Measurements from ENCODE around the gene XRCC3.

DNA sequence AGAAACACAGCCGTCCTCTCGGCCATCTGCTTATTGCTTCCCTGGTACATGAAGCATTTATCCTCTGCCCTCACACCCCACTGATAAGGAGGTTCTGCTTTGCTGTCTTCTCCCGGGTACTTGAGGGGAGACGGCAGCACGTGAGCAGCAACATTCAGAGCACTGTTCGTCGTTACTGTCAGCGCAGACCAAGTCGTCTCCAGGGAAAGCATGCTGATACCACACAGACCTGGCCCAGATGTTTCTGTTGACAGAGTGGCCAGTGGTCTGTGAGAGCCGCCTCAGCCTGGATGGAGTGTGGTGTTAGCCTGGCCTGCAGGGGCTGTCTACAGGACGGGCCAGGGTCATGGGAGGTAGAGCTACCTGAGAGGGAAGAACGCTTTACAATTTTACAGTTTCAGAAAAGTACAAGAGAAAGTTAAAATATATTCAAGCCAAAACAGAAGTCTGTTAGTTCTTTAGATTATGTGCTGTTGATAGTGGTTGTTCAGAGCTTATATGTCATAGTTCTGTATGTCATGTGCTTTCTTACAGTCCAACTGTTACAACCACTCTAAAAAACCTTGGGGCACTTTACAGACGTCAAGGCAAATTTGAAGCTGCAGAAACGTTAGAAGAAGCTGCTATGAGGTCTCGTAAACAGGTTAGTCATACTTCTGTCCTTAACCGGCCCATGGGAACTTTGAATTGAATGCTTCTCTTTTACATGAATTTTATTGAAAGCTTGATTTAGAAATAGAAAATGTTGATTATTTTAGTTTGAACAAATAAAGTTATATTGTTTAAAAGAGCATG, 38.2 kb downstream of the XRCC3 start:
- TF ChIP-seq, protein P1, sequence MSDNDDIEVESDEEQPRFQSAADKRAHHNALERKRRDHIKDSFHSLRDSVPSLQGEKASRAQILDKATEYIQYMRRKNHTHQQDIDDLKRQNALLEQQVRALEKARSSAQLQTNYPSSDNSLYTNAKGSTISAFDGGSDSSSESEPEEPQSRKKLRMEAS (IDR thresholded peaks at IDR 0.05): no peak
- TF ChIP-seq HDAC6 (IDR thresholded peaks at IDR 0.05; ENCODE audit: low read depth, low read length) (no peak), SAP30 (IDR thresholded peaks at IDR 0.05; ENCODE audit: insufficient read depth, insufficient replicate concordance, low read length) (no peak), POLR2A (IDR thresholded peaks at IDR 0.05; ENCODE audit: control extremely low read depth in 1 of 2, low read depth in 2 of 2, low read length in 2 of 2) (no peak), POLR2AphosphoS5 (IDR thresholded peaks at IDR 0.05; ENCODE audit: low read depth, low read length) (no peak)
- TF ChIP-seq, protein P2, sequence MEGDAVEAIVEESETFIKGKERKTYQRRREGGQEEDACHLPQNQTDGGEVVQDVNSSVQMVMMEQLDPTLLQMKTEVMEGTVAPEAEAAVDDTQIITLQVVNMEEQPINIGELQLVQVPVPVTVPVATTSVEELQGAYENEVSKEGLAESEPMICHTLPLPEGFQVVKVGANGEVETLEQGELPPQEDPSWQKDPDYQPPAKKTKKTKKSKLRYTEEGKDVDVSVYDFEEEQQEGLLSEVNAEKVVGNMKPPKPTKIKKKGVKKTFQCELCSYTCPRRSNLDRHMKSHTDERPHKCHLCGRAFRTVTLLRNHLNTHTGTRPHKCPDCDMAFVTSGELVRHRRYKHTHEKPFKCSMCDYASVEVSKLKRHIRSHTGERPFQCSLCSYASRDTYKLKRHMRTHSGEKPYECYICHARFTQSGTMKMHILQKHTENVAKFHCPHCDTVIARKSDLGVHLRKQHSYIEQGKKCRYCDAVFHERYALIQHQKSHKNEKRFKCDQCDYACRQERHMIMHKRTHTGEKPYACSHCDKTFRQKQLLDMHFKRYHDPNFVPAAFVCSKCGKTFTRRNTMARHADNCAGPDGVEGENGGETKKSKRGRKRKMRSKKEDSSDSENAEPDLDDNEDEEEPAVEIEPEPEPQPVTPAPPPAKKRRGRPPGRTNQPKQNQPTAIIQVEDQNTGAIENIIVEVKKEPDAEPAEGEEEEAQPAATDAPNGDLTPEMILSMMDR (IDR thresholded peaks at IDR 0.05; ENCODE audit: control extremely low read depth in 1 of 3, insufficient read depth in 1 of 3, low read depth in 1 of 3, low read length in 3 of 3): no peak

Data from H1 (cell line).